Measurements from ENCODE around the gene TIPIN. TPM values are rescaled to one million over a fixed set of nuclear protein-coding genes. Genes with fewer than 3 reads are reported as not detected.
"Not testable (repeated sequence)": the region's sequence is repeated elsewhere in the genome, so short reads cannot be mapped to it uniquely, and the experiment has no call there.

The TIPIN gene
- total and polyA plus RNA-seq, 9 donors, result 4.5 to 12.6 (median 8.0) TPM

GRCh38 chr15:66359740-66360139 lies 3.3 kb upstream of the TIPIN start:
- no peak overlapping the region for H3K27ac ChIP-seq
- no peak for TF ChIP-seq EP300 (IDR thresholded peaks at IDR 0.05)
- WGBS, 3 donors, result 84 to 88% (median 86%) methylated on average over 7 of the region's 7 CpGs
- no peak overlapping the region for H3K4me3 ChIP-seq
- H3K9me3 ChIP-seq, result no peaks in the 10 kb centered on the region
- no peaks in the 10 kb centered on the region for H3K27me3 ChIP-seq
- DNase-seq, result no peak
- H3K36me3 ChIP-seq, result no peaks in the 10 kb centered on the region
- intact Hi-C loops (cut with DNase I), result no loop called here
- peaks cover 5% of the 10 kb centered on the region for H3K4me1 ChIP-seq (ENCODE audit: insufficient read depth)

GRCh38 chr15:66356077-66356358 lies 467 bp downstream of the TIPIN start:
- 1% methylated on average over 12 of the region's 12 CpGs for WGBS, 3 donors
- H3K9me3 ChIP-seq, result no peaks in the 10 kb centered on the region
- H3K4me1 ChIP-seq (ENCODE audit: insufficient read depth), result peaks cover 5% of the 10 kb centered on the region
- TF ChIP-seq CTCF (IDR thresholded peaks at IDR 0.05) (no peak), POLR2A (IDR thresholded peaks at IDR 0.05) (no peak), EP300 (IDR thresholded peaks at IDR 0.05) (no peak)
- peak overlapping the region; percentile 75 for H3K4me3 ChIP-seq
- intact Hi-C loops (cut with DNase I), result no loop called here
- no peaks in the 10 kb centered on the region for H3K36me3 ChIP-seq
- H3K27ac ChIP-seq, result peak overlapping the region; percentile 71 to 75
- no peak for DNase-seq
- no peaks in the 10 kb centered on the region for H3K27me3 ChIP-seq

- 49 to 70% (median 55%) methylated on average over 5 of the region's 5 CpGs for WGBS, 3 donors
- H3K4me1 ChIP-seq (ENCODE audit: insufficient read depth); DNase-seq: not testable (repeated sequence)
Observed at GRCh38 chr15:66348530-66348929, 8.0 kb downstream of the TIPIN start.

GRCh38 chr15:66328771-66329170 lies 27.7 kb downstream of the TIPIN start:
- intact Hi-C loops (cut with DNase I), result no loop called here
- Histone ChIP-seq H3K9me3 (no peaks in the 10 kb centered on the region), H3K27me3 (no peaks in the 10 kb centered on the region), H3K27ac (no peak overlapping the region), H3K36me3 (no peaks in the 10 kb centered on the region), H3K4me1 (ENCODE audit: insufficient read depth) (no peaks in the 10 kb centered on the region), H3K4me3 (no peak overlapping the region)
- DNase-seq, result no peak
- TF ChIP-seq EP300 (IDR thresholded peaks at IDR 0.05), result no peak
- TF ChIP-seq POLR2A (IDR thresholded peaks at IDR 0.05), result no peak
- TF ChIP-seq CTCF (IDR thresholded peaks at IDR 0.05), result no peak
- WGBS, 3 donors, result 86 to 91% (median 88%) methylated on average over 14 of the region's 14 CpGs

More at GRCh38 chr15:66348530-66348929, 8.0 kb downstream of the TIPIN start:
- intact Hi-C loops (cut with DNase I); H3K27ac ChIP-seq; H3K4me3 ChIP-seq; H3K36me3 ChIP-seq; H3K27me3 ChIP-seq; H3K9me3 ChIP-seq: not testable (repeated sequence)

- DNase-seq, result no peak
- Histone ChIP-seq H3K4me3 (no peak overlapping the region), H3K36me3 (no peaks in the 10 kb centered on the region), H3K27me3 (no peaks in the 10 kb centered on the region), H3K9me3 (no peaks in the 10 kb centered on the region), H3K4me1 (ENCODE audit: insufficient read depth) (no peaks in the 10 kb centered on the region), H3K27ac (no peak overlapping the region)
- TF ChIP-seq CTCF (IDR thresholded peaks at IDR 0.05) (no peak), POLR2A (IDR thresholded peaks at IDR 0.05) (no peak), EP300 (IDR thresholded peaks at IDR 0.05) (no peak)
- 92 to 96% (median 94%) methylated on average over 4 of the region's 4 CpGs for WGBS, 3 donors
- intact Hi-C loops (cut with DNase I), result no loop called here
Observed at GRCh38 chr15:66327736-66328135, 28.7 kb downstream of the TIPIN start.

- Histone ChIP-seq H3K4me3 (no peak overlapping the region), H3K27ac (no peak overlapping the region), H3K36me3 (no peaks in the 10 kb centered on the region), H3K4me1 (ENCODE audit: insufficient read depth) (no peaks in the 10 kb centered on the region), H3K9me3 (no peaks in the 10 kb centered on the region), H3K27me3 (no peaks in the 10 kb centered on the region)
- DNase-seq, result no peak
- WGBS, 3 donors, result 83 to 88% (median 84%) methylated on average over 11 of the region's 11 CpGs
- TF ChIP-seq EP300 (IDR thresholded peaks at IDR 0.05) (no peak), POLR2A (IDR thresholded peaks at IDR 0.05) (no peak), CTCF (IDR thresholded peaks at IDR 0.05) (no peak)
- intact Hi-C loops (cut with DNase I), result no loop called here
Observed at GRCh38 chr15:66326051-66326450, 30.4 kb downstream of the TIPIN start.
